ENCODE data around the gene IKZF1. TPM values are rescaled to one million over a fixed set of nuclear protein-coding genes. Genes with fewer than 3 reads are reported as not detected.
A peak's percentile ranks its signal among the peaks of the same experiment; 100 is the strongest.

The IKZF1 gene
- total RNA-seq, 1 donor from 2014 or later = 0.11 TPM

DNA sequence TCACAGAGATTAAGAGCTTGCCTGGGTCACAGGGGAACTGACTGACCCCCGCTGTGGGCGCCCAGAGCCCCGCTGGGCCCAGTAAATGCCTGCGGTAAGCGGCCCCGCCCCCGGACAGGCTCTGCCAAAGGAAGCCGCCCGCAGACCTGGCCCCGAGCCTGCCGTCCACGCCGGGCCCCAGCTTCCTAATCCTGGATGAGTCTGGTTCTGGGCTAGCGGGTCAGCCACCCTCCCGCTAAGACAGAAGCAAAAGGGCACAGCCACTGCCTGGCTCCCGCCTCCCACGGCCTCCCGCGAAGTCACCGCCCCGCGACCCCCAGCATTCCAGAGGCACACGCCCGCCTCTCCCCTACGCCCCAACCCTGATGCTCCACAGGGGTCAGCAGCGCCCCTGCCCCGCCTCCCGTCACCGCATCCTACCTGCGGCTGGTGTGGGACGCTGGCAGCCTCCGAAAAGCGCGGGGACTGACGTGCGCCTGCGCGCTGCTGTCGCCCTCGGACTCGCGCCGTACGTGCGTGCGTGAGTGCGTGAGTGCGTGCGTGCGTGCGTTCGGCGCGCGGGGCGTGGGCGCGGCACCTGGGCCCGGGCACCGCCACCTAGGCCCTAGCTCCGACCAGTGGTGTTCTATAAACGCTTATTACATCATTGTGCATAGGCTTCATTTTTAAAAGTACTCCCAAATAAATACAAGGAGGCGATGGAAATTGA is 145.5 kb downstream of the IKZF1 start, which contains the start of gene FIGNL1:
Gene FIGNL1, minus strand, starts transcription at position 470 of the 709 bp plus-strand sequence. CDS start 3,063 bp downstream, outside the sequence.
- peaks cover 11% of the 10 kb centered on the region for H3K4me1 ChIP-seq
- no peaks in the 10 kb centered on the region for H3K9me3 Mint-ChIP-seq
- H4K20me1 ChIP-seq (ENCODE audit: low read depth) = peaks cover 4% of the 10 kb centered on the region
- peak; percentile 77 for DNase-seq (ENCODE audit: low spot score)
- H3K36me3 Mint-ChIP-seq = peaks cover 12% of the 10 kb centered on the region
- peak within 1 kb of the TSS; percentile 50 for H3K4me3 ChIP-seq
- no peak within 1 kb of the TSS for H3K9ac ChIP-seq
- H3K27me3 ChIP-seq = no peaks in the 10 kb centered on the region
- no peak within 1 kb of the TSS for H3K27ac ChIP-seq
- no peaks in the 10 kb centered on the region for H3K36me3 ChIP-seq
- peaks cover 24% of the 10 kb centered on the region for H3F3A ChIP-seq (ENCODE audit: low read depth)
- no peaks in the 10 kb centered on the region for H3K9me3 ChIP-seq (ENCODE audit: low read depth)
- no peak within 1 kb of the TSS for H3K27ac Mint-ChIP-seq
- peak within 1 kb of the TSS; percentile 58 for H2AFZ ChIP-seq (replicated peaks)
- peaks cover 10% of the 10 kb centered on the region for H3K79me2 ChIP-seq (ENCODE audit: low read depth)
- TF ChIP-seq CTCF (IDR thresholded peaks at IDR 0.05) (no peak), EZH2phosphoT487 (IDR thresholded peaks at IDR 0.05) (peak; percentile 17), EZH2 (IDR thresholded peaks at IDR 0.05) (no peak)
- H3K4me1 Mint-ChIP-seq = peaks cover 8% of the 10 kb centered on the region
- H3K4me2 ChIP-seq = peak within 1 kb of the TSS; percentile 67
- peak within 1 kb of the TSS; percentile 87 for H3K4me3 Mint-ChIP-seq
- no peaks in the 10 kb centered on the region for H3K27me3 Mint-ChIP-seq (ENCODE audit: insufficient read depth, low read depth)

GRCh38 chr7:50450590-50451032 is 146.1 kb downstream of the IKZF1 start:
- Mint-ChIP-seq H3K36me3 (peaks cover 12% of the 10 kb centered on the region), H3K9me3 (no peaks in the 10 kb centered on the region), H3K27ac (no peak overlapping the region), H3K4me3 (peak overlapping the region; percentile 87), H3K27me3 (ENCODE audit: insufficient read depth, low read depth) (no peaks in the 10 kb centered on the region), H3K4me1 (peaks cover 8% of the 10 kb centered on the region)
- Histone ChIP-seq H3K9me3 (ENCODE audit: low read depth) (no peaks in the 10 kb centered on the region), H3K27me3 (no peaks in the 10 kb centered on the region), H3F3A (ENCODE audit: low read depth) (peaks cover 24% of the 10 kb centered on the region), H3K4me1 (peaks cover 11% of the 10 kb centered on the region), H3K9ac (no peak overlapping the region), H3K27ac (no peak overlapping the region), H2AFZ (replicated peaks) (peak overlapping the region; percentile 58), H3K4me2 (peak overlapping the region; percentile 67), H3K79me2 (ENCODE audit: low read depth) (peaks cover 10% of the 10 kb centered on the region), H3K36me3 (no peaks in the 10 kb centered on the region), H3K4me3 (peak overlapping the region; percentile 50), H4K20me1 (ENCODE audit: low read depth) (peaks cover 4% of the 10 kb centered on the region)
- DNase-seq (ENCODE audit: low spot score) = peak; percentile 8
- TF ChIP-seq EZH2 (IDR thresholded peaks at IDR 0.05) (no peak), EZH2phosphoT487 (IDR thresholded peaks at IDR 0.05) (no peak), CTCF (IDR thresholded peaks at IDR 0.05) (no peak)

Small RNA genes within 50 kb of the gene (small RNA-seq; reads per million reads assigned to genes)
- not detected for gene RNU6-1091P

Other genes with a start within 250 kb of the IKZF1 start
- not detected in 2 replicates for gene ZPBP, start 211.5 kb upstream of the IKZF1 start, total RNA-seq (ENCODE audit: low replicate concordance)
- 45.0 and 69.0 TPM in 2 replicates for gene FIGNL1, start 145.6 kb downstream of the IKZF1 start, total RNA-seq (ENCODE audit: low replicate concordance)

Data from neural progenitor cell (in vitro differentiated cells).